Smooth muscle cell (in vitro differentiated cells): ENCODE measurements around the gene WDR70. TPM values are rescaled to one million over a fixed set of nuclear protein-coding genes. Genes with fewer than 3 reads are reported as not detected.

Source experiments
- DNase-seq: peaks from one replicate; lab custom pipeline; 2025; ENCODE audit not compliant: unreplicated experiment; lab: John Stamatoyannopoulos, UW
- H2AFZ ChIP-seq: fragments of 200-600 bp; sonication (generic); 2 replicates; pipeline ENCODE4 v1.6.0; 2016; ENCODE audit warnings: antibody characterized with exemption, low read depth, mild to moderate bottlenecking
- H3F3A ChIP-seq: fragments of 200-600 bp; sonication (generic); 2 replicates; pipeline ENCODE4 v1.6.0; 2017; ENCODE audit warnings: antibody characterized with exemption, low read depth
- H3K27ac ChIP-seq: fragments of 200-600 bp; sonication (generic); 2 replicates; pipeline ENCODE4 v1.5.1; 2016; ENCODE audit warnings: low read depth, mild to moderate bottlenecking
- H3K27me3 ChIP-seq: fragments of 200-600 bp; sonication (generic); 2 replicates; pipeline ENCODE4 v1.6.1; 2016; ENCODE audit warnings: low read depth, mild to moderate bottlenecking
- H3K36me3 ChIP-seq: fragments of 200-600 bp; sonication (generic); 2 replicates; pipeline ENCODE4 v1.5.1; 2016; ENCODE audit warnings: low read depth
- H3K4me1 ChIP-seq: fragments of 200-600 bp; sonication (generic); 2 replicates; pipeline ENCODE4 v1.5.1; 2016; ENCODE audit warnings: low read depth
- H3K4me2 ChIP-seq: fragments of 200-600 bp; sonication (generic); 2 replicates; pipeline ENCODE4 v1.6.0; 2016; ENCODE audit warnings: mild to moderate bottlenecking
- H3K4me3 ChIP-seq: fragments of 200-600 bp; sonication (generic); 2 replicates; pipeline ENCODE4 v1.5.1; 2016; ENCODE audit warnings: mild to moderate bottlenecking
- H3K79me2 ChIP-seq: fragments of 200-600 bp; sonication (generic); 2 replicates; pipeline ENCODE4 v1.6.0; 2016; ENCODE audit warnings: low read depth, mild to moderate bottlenecking
- H3K9ac ChIP-seq: fragments of 200-600 bp; sonication (generic); 2 replicates; pipeline ENCODE4 v1.6.0; 2016; ENCODE audit warnings: low read depth
- H3K9me3 ChIP-seq: fragments of 200-600 bp; sonication (generic); replicated peaks from 2 replicates; pipeline ENCODE4 v1.5.1; 2016; ENCODE audit warnings: low read depth
- H4K20me1 ChIP-seq: fragments of 200-600 bp; sonication (generic); 2 replicates; pipeline ENCODE4 v1.6.0; 2016; ENCODE audit warnings: low read depth
- WGBS: methylation state at CpG from one replicate; pipeline ENCODE4 v1.1.7; 2016; ENCODE audit warnings: low lambda C conversion rate; 5-methylcytosine and 5-hydroxymethylcytosine counted together
- polyA plus RNA-seq: library from polyadenylated mRNA; unstranded; fragments of >200 nt; fragmentation: Nextera tagmentation; extraction: Ambion mirVana; gene quantifications from 2 replicates; pipeline ENCODE4 v1.2.1, GENCODE V29; 2016
- total RNA-seq: library from RNA; depleted of rRNA; stranded (reverse); fragments of >200 nt; gene quantifications from 2 replicates; pipeline ENCODE4 v1.2.3, GENCODE V29; 2014
- TF ChIP-seq, protein P1 (sequence below): fragments of 200-600 bp; sonication (generic); IDR thresholded peaks from 2 replicates; pipeline ENCODE4 v1.5.1; 2017; ENCODE audit warnings: borderline replicate concordance, mild to moderate bottlenecking, antibody characterized with exemption; ENCODE audit not compliant: insufficient read depth, poor library complexity, severe bottlenecking

The WDR70 gene
- total and polyA plus RNA-seq, 2 experiments from 2014 or later, result 17.8 to 28.7 TPM

GRCh38 chr5:37769840-37770239, 390.7 kb downstream of the WDR70 start:
- peak overlapping the region; percentile 80 for H3K27ac ChIP-seq

GRCh38 chr5:37770786-37771185, 391.7 kb downstream of the WDR70 start:
- no peaks in the 10 kb centered on the region for H3K9me3 ChIP-seq
- H3K4me2 ChIP-seq, result peak overlapping the region; percentile 49
- H4K20me1 ChIP-seq, result no peaks in the 10 kb centered on the region
- no peaks in the 10 kb centered on the region for H3K27me3 ChIP-seq
- peak overlapping the region; percentile 80 for H3K27ac ChIP-seq
- TF ChIP-seq, protein P1, sequence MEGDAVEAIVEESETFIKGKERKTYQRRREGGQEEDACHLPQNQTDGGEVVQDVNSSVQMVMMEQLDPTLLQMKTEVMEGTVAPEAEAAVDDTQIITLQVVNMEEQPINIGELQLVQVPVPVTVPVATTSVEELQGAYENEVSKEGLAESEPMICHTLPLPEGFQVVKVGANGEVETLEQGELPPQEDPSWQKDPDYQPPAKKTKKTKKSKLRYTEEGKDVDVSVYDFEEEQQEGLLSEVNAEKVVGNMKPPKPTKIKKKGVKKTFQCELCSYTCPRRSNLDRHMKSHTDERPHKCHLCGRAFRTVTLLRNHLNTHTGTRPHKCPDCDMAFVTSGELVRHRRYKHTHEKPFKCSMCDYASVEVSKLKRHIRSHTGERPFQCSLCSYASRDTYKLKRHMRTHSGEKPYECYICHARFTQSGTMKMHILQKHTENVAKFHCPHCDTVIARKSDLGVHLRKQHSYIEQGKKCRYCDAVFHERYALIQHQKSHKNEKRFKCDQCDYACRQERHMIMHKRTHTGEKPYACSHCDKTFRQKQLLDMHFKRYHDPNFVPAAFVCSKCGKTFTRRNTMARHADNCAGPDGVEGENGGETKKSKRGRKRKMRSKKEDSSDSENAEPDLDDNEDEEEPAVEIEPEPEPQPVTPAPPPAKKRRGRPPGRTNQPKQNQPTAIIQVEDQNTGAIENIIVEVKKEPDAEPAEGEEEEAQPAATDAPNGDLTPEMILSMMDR, result no peak
- WGBS, result 69% methylated on average over 1 of the region's 1 CpG
- no peaks in the 10 kb centered on the region for H3K4me1 ChIP-seq
- H3K4me3 ChIP-seq, result no peak overlapping the region
- no peaks in the 10 kb centered on the region for H3K79me2 ChIP-seq
- no peak overlapping the region for H2AFZ ChIP-seq
- no peaks in the 10 kb centered on the region for H3K36me3 ChIP-seq
- DNase-seq, result no peak
- peaks cover 9% of the 10 kb centered on the region for H3F3A ChIP-seq
- H3K9ac ChIP-seq, result peak overlapping the region; percentile 1

More at GRCh38 chr5:37769840-37770239, 390.7 kb downstream of the WDR70 start:
- no peaks in the 10 kb centered on the region for H3K36me3 ChIP-seq
- peaks cover 7% of the 10 kb centered on the region for H3F3A ChIP-seq
- H3K9me3 ChIP-seq, result no peaks in the 10 kb centered on the region
- no peaks in the 10 kb centered on the region for H4K20me1 ChIP-seq
- no peaks in the 10 kb centered on the region for H3K4me1 ChIP-seq
- 92% methylated on average over 1 of the region's 1 CpG for WGBS
- no peak overlapping the region for H3K9ac ChIP-seq
- H3K4me3 ChIP-seq, result no peak overlapping the region
- H2AFZ ChIP-seq, result no peak overlapping the region
- no peaks in the 10 kb centered on the region for H3K27me3 ChIP-seq
- DNase-seq, result no peak
- H3K79me2 ChIP-seq, result no peaks in the 10 kb centered on the region
- no peak overlapping the region for H3K4me2 ChIP-seq
- TF ChIP-seq, protein P1, result no peak

DNA sequence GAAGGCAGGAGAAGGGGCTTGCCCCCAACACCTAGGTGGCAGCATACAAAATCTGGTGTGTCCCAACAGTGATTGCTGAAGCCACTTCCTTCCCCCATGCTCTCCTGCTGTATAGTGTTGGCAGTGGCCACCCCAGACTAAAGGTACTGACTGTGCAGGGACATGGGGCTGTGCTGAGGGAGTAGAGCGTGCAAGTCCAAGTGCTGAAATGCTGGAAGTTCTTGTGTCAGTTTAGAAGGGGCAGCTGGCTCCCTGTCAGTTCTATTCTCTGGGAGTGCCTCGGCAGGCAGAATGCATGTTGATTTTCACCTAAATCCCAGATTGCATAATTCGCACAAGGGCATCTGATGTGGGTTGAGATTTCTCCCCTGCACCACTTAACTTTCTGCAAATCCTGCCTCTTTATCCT, 392.1 kb downstream of the WDR70 start:
- TF ChIP-seq, protein P1, result no peak
- Histone ChIP-seq H2AFZ (no peak overlapping the region), H3K9me3 (no peaks in the 10 kb centered on the region), H3K79me2 (no peaks in the 10 kb centered on the region), H4K20me1 (no peaks in the 10 kb centered on the region), H3K27ac (peak overlapping the region; percentile 80), H3K4me1 (no peaks in the 10 kb centered on the region), H3K9ac (peak overlapping the region; percentile 1), H3K27me3 (no peaks in the 10 kb centered on the region), H3K36me3 (no peaks in the 10 kb centered on the region), H3K4me2 (peak overlapping the region; percentile 49), H3K4me3 (no peak overlapping the region), H3F3A (peaks cover 13% of the 10 kb centered on the region)
- DNase-seq, result no peak
- 19% methylated on average over 3 of the region's 3 CpGs for WGBS

- H3K36me3 ChIP-seq, result no peaks in the 10 kb centered on the region
- H2AFZ ChIP-seq, result no peak overlapping the region
- WGBS, result 0% methylated on average over 2 of the region's 2 CpGs
- H3K9ac ChIP-seq, result no peak overlapping the region
- peak overlapping the region; percentile 96 for H3K27ac ChIP-seq
- TF ChIP-seq, protein P1, result no peak
- H3K4me1 ChIP-seq, result no peaks in the 10 kb centered on the region
- no peaks in the 10 kb centered on the region for H3K9me3 ChIP-seq
- H4K20me1 ChIP-seq, result no peaks in the 10 kb centered on the region
- H3K79me2 ChIP-seq, result no peaks in the 10 kb centered on the region
- no peaks in the 10 kb centered on the region for H3K27me3 ChIP-seq
- H3F3A ChIP-seq, result peaks cover 18% of the 10 kb centered on the region
- no peak overlapping the region for H3K4me3 ChIP-seq
- DNase-seq, result no peak
- H3K4me2 ChIP-seq, result peak overlapping the region; percentile 65
Measured at GRCh38 chr5:37771731-37772130, 392.6 kb downstream of the WDR70 start.
